ENCODE data around the gene RNF214.
A peak's percentile ranks its signal among the peaks of the same experiment; 100 is the strongest.

RNF214 gene

GRCh38 chr11:117230999-117231841, 1.3 kb upstream of the RNF214 start:
- Histone ChIP-seq H3K36me3 (ENCODE audit: insufficient read depth, low read length) (peaks cover 37% of the 10 kb centered on the region), H2AFZ (ENCODE audit: low read depth, low read length) (peak overlapping the region; percentile 88), H3K27ac (ENCODE audit: low read length) (peak overlapping the region; percentile 84), H3K9ac (ENCODE audit: low read depth, low read length) (peak overlapping the region; percentile 71), H3K4me1 (ENCODE audit: insufficient read depth, low read length) (peaks cover 44% of the 10 kb centered on the region), H3K4me3 (ENCODE audit: low read depth in 1 of 2, low read length in 2 of 2) (peak overlapping the region; percentile 81 to 91), H3K27me3 (ENCODE audit: insufficient read depth, low read length, poor library complexity) (no peaks in the 10 kb centered on the region), H3K4me2 (ENCODE audit: insufficient read depth, low read length) (peak overlapping the region; percentile 83), H3K79me2 (ENCODE audit: insufficient read depth, low read length) (peaks cover 53% of the 10 kb centered on the region), H3K9me3 (ENCODE audit: insufficient read depth, low read length, severe bottlenecking) (no peaks in the 10 kb centered on the region), H4K20me1 (ENCODE audit: insufficient read depth, low read length) (peaks cover 19% of the 10 kb centered on the region)
- ATAC-seq (ENCODE audit: insufficient read depth, low read depth) = no peak
- DNase-seq = no peak
- TF ChIP-seq EZH2 (IDR thresholded peaks at IDR 0.05; ENCODE audit: borderline replicate concordance, low read depth, low read length, severe bottlenecking) (no peak), CTCF (IDR thresholded peaks at IDR 0.05; ENCODE audit: borderline replicate concordance, extremely low read depth, low read length, poor library complexity, severe bottlenecking) (no peak)

- Histone ChIP-seq H3K4me3 (ENCODE audit: low read depth in 1 of 2, low read length in 2 of 2) (peak within 1 kb of the TSS; percentile 81 to 91), H3K9ac (ENCODE audit: low read depth, low read length) (peak within 1 kb of the TSS; percentile 71), H3K79me2 (ENCODE audit: insufficient read depth, low read length) (peaks cover 53% of the 10 kb centered on the region), H3K27ac (ENCODE audit: low read length) (peak within 1 kb of the TSS; percentile 84), H3K27me3 (ENCODE audit: insufficient read depth, low read length, poor library complexity) (no peaks in the 10 kb centered on the region), H3K4me1 (ENCODE audit: insufficient read depth, low read length) (peaks cover 44% of the 10 kb centered on the region), H2AFZ (ENCODE audit: low read depth, low read length) (peak within 1 kb of the TSS; percentile 88), H3K9me3 (ENCODE audit: insufficient read depth, low read length, severe bottlenecking) (no peaks in the 10 kb centered on the region), H3K36me3 (ENCODE audit: insufficient read depth, low read length) (peaks cover 38% of the 10 kb centered on the region), H3K4me2 (ENCODE audit: insufficient read depth, low read length) (peak within 1 kb of the TSS; percentile 100), H4K20me1 (ENCODE audit: insufficient read depth, low read length) (peaks cover 19% of the 10 kb centered on the region)
- TF ChIP-seq CTCF (IDR thresholded peaks at IDR 0.05; ENCODE audit: borderline replicate concordance, extremely low read depth, low read length, poor library complexity, severe bottlenecking) = no peak
- no peak for TF ChIP-seq EZH2 (IDR thresholded peaks at IDR 0.05; ENCODE audit: borderline replicate concordance, low read depth, low read length, severe bottlenecking)
- DNase-seq (no peak), ATAC-seq (ENCODE audit: insufficient read depth, low read depth) (no peak)
These were observed 704 bp upstream of the RNF214 start, which contains the start of gene PCSK7 for GRCh38 chr11:117231842-117232091. Gene PCSK7 (minus strand): TSS chr11:117232073. CDS start chr11:117229844, 2,229 bp downstream.

- DNase-seq (no peak), ATAC-seq (ENCODE audit: insufficient read depth, low read depth) (peak; percentile 8)
- Histone ChIP-seq H3K27ac (ENCODE audit: low read length) (peak overlapping the region; percentile 74), H2AFZ (ENCODE audit: low read depth, low read length) (peak overlapping the region; percentile 82), H3K4me3 (ENCODE audit: low read depth in 1 of 2, low read length in 2 of 2) (peak overlapping the region; percentile 81 to 91; a peak in 3 of 4 replicates), H3K79me2 (ENCODE audit: insufficient read depth, low read length) (peaks cover 53% of the 10 kb centered on the region), H3K9me3 (ENCODE audit: insufficient read depth, low read length, severe bottlenecking) (no peaks in the 10 kb centered on the region), H3K4me2 (ENCODE audit: insufficient read depth, low read length) (peak overlapping the region; percentile 100), H4K20me1 (ENCODE audit: insufficient read depth, low read length) (peaks cover 15% of the 10 kb centered on the region), H3K4me1 (ENCODE audit: insufficient read depth, low read length) (peaks cover 44% of the 10 kb centered on the region), H3K27me3 (ENCODE audit: insufficient read depth, low read length, poor library complexity) (no peaks in the 10 kb centered on the region), H3K36me3 (ENCODE audit: insufficient read depth, low read length) (peaks cover 28% of the 10 kb centered on the region), H3K9ac (ENCODE audit: low read depth, low read length) (peak overlapping the region; percentile 71)
- TF ChIP-seq CTCF (IDR thresholded peaks at IDR 0.05; ENCODE audit: borderline replicate concordance, extremely low read depth, low read length, poor library complexity, severe bottlenecking) = no peak
- no peak for TF ChIP-seq EZH2 (IDR thresholded peaks at IDR 0.05; ENCODE audit: borderline replicate concordance, low read depth, low read length, severe bottlenecking)
These were observed 489 bp downstream of the RNF214 start for GRCh38 chr11:117232911-117233409.
